ENCODE measurements around the gene TRIM33. TPM values are rescaled to one million over a fixed set of nuclear protein-coding genes. Genes with fewer than 3 reads are reported as not detected.

Gene TRIM33
- total and polyA plus RNA-seq, 2 experiments from 2014 or later, result 50.3 to 51.1 TPM

DNA sequence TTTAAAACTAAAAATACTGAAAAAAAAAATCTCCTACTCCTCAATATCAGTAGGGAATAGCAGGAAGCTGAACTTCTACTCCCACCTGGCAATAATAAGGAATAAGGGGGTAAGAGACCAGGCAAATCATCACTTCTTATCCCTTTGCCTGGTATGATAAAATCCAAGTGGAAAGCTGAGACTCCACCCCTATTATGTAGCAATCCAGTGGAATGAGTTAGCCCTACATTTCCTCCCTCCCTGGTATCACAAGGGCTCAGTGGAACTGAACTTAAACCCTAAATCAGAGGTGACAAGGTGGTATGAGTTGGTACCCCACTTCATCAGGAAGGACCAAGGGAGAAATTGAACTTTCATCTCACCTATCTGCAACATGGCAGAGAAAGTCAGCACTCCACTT lies 25.7 kb downstream of the TRIM33 start (continued):
- TF ChIP-seq, protein P1, sequence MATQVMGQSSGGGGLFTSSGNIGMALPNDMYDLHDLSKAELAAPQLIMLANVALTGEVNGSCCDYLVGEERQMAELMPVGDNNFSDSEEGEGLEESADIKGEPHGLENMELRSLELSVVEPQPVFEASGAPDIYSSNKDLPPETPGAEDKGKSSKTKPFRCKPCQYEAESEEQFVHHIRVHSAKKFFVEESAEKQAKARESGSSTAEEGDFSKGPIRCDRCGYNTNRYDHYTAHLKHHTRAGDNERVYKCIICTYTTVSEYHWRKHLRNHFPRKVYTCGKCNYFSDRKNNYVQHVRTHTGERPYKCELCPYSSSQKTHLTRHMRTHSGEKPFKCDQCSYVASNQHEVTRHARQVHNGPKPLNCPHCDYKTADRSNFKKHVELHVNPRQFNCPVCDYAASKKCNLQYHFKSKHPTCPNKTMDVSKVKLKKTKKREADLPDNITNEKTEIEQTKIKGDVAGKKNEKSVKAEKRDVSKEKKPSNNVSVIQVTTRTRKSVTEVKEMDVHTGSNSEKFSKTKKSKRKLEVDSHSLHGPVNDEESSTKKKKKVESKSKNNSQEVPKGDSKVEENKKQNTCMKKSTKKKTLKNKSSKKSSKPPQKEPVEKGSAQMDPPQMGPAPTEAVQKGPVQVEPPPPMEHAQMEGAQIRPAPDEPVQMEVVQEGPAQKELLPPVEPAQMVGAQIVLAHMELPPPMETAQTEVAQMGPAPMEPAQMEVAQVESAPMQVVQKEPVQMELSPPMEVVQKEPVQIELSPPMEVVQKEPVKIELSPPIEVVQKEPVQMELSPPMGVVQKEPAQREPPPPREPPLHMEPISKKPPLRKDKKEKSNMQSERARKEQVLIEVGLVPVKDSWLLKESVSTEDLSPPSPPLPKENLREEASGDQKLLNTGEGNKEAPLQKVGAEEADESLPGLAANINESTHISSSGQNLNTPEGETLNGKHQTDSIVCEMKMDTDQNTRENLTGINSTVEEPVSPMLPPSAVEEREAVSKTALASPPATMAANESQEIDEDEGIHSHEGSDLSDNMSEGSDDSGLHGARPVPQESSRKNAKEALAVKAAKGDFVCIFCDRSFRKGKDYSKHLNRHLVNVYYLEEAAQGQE (IDR thresholded peaks at IDR 0.05; ENCODE audit: unreplicated experiment), result no peak

- no peak overlapping the region for H3K27ac Mint-ChIP-seq
- H3K4me3 Mint-ChIP-seq, result no peak overlapping the region
- H3K9me2 ChIP-seq (ENCODE audit: insufficient read depth), result no peaks in the 10 kb centered on the region
- TF ChIP-seq, protein P2, sequence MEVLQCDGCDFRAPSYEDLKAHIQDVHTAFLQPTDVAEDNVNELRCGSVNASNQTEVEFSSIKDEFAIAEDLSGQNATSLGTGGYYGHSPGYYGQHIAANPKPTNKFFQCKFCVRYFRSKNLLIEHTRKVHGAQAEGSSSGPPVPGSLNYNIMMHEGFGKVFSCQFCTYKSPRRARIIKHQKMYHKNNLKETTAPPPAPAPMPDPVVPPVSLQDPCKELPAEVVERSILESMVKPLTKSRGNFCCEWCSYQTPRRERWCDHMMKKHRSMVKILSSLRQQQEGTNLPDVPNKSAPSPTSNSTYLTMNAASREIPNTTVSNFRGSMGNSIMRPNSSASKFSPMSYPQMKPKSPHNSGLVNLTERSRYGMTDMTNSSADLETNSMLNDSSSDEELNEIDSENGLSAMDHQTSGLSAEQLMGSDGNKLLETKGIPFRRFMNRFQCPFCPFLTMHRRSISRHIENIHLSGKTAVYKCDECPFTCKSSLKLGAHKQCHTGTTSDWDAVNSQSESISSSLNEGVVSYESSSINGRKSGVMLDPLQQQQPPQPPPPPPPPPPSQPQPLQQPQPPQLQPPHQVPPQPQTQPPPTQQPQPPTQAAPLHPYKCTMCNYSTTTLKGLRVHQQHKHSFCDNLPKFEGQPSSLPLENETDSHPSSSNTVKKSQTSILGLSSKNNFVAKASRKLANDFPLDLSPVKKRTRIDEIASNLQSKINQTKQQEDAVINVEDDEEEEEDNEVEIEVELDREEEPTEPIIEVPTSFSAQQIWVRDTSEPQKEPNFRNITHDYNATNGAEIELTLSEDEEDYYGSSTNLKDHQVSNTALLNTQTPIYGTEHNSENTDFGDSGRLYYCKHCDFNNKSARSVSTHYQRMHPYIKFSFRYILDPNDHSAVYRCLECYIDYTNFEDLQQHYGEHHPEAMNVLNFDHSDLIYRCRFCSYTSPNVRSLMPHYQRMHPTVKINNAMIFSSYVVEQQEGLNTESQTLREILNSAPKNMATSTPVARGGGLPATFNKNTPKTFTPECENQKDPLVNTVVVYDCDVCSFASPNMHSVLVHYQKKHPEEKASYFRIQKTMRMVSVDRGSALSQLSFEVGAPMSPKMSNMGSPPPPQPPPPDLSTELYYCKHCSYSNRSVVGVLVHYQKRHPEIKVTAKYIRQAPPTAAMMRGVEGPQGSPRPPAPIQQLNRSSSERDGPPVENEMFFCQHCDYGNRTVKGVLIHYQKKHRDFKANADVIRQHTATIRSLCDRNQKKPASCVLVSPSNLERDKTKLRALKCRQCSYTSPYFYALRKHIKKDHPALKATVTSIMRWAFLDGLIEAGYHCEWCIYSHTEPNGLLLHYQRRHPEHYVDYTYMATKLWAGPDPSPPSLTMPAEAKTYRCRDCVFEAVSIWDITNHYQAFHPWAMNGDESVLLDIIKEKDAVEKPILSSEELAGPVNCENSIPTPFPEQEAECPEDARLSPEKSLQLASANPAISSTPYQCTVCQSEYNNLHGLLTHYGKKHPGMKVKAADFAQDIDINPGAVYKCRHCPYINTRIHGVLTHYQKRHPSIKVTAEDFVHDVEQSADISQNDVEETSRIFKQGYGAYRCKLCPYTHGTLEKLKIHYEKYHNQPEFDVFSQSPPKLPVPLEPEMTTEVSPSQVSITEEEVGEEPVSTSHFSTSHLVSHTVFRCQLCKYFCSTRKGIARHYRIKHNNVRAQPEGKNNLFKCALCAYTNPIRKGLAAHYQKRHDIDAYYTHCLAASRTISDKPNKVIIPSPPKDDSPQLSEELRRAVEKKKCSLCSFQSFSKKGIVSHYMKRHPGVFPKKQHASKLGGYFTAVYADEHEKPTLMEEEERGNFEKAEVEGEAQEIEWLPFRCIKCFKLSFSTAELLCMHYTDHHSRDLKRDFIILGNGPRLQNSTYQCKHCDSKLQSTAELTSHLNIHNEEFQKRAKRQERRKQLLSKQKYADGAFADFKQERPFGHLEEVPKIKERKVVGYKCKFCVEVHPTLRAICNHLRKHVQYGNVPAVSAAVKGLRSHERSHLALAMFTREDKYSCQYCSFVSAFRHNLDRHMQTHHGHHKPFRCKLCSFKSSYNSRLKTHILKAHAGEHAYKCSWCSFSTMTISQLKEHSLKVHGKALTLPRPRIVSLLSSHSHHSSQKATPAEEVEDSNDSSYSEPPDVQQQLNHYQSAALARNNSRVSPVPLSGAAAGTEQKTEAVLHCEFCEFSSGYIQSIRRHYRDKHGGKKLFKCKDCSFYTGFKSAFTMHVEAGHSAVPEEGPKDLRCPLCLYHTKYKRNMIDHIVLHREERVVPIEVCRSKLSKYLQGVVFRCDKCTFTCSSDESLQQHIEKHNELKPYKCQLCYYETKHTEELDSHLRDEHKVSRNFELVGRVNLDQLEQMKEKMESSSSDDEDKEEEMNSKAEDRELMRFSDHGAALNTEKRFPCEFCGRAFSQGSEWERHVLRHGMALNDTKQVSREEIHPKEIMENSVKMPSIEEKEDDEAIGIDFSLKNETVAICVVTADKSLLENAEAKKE (CRISPR knock-in tag; IDR thresholded peaks at IDR 0.05), result no peak
- TF ChIP-seq NANOG (IDR thresholded peaks at IDR 0.05; ENCODE audit: borderline replicate concordance), result no peak
- no peak for TF ChIP-seq EZH2 (IDR thresholded peaks at IDR 0.05; ENCODE audit: low read depth, unreplicated experiment)
- no peak for TF ChIP-seq STAT1 (IDR thresholded peaks at IDR 0.05; ENCODE audit: unreplicated experiment)
- TF ChIP-seq, protein P1 (IDR thresholded peaks at IDR 0.05; ENCODE audit: unreplicated experiment), result no peak
- no peak for TF ChIP-seq JUNB (IDR thresholded peaks at IDR 0.05; ENCODE audit: unreplicated experiment)
- no peak for TF ChIP-seq EZH2phosphoT487 (IDR thresholded peaks at IDR 0.05; ENCODE audit: unreplicated experiment)
- no peak for TF ChIP-seq ZNF331 (CRISPR knock-in tag; IDR thresholded peaks at IDR 0.05; ENCODE audit: low read depth)
- TF ChIP-seq ETS1 (IDR thresholded peaks at IDR 0.05), result no peak
- DNase-seq (ENCODE audit: low spot score), result peak; percentile 21
- H4K20me1 ChIP-seq (replicated peaks; ENCODE audit: insufficient read depth), result peaks cover 12% of the 10 kb centered on the region
- ATAC-seq, result no peak; the same call in 2 of the 3 replicates
- H2AFZ ChIP-seq, result no peak overlapping the region
- no peaks in the 10 kb centered on the region for H3K27me3 ChIP-seq (ENCODE audit: insufficient read depth)
- peaks cover 41% of the 10 kb centered on the region for H3K36me3 Mint-ChIP-seq (ENCODE audit: low read depth)
- peaks cover 4% of the 10 kb centered on the region for H3K27me3 Mint-ChIP-seq (ENCODE audit: insufficient read depth, low read depth, poor library complexity)
- no peaks in the 10 kb centered on the region for H3F3A ChIP-seq (replicated peaks; ENCODE audit: low read depth)
- H3K36me3 ChIP-seq (ENCODE audit: insufficient read depth), result no peaks in the 10 kb centered on the region
- H3K4me1 Mint-ChIP-seq, result peaks cover 13% of the 10 kb centered on the region
- peaks cover 12% of the 10 kb centered on the region for H3K4me1 ChIP-seq (ENCODE audit: insufficient read depth)
- H3K4me2 ChIP-seq, result no peak overlapping the region
- H3K27ac ChIP-seq (ENCODE audit: low read depth), result no peak overlapping the region
- peaks cover 100% of the 10 kb centered on the region for H3K79me2 ChIP-seq (replicated peaks; ENCODE audit: insufficient read depth)
- H3K9me3 Mint-ChIP-seq, result peaks cover 16% of the 10 kb centered on the region
- H3K4me3 ChIP-seq, result no peak overlapping the region
These were observed 28.4 kb downstream of the TRIM33 start for GRCh38 chr1:114482585-114482984.

All from GM23338 (cell line).